OCI-LY7 (cell line): ENCODE measurements around the gene GRIN2C. TPM values are rescaled to one million over a fixed set of nuclear protein-coding genes. Genes with fewer than 3 reads are reported as not detected.

Source experiments
- BruUV-seq: library from RNA; stranded (reverse); fragments of 400-500 nt; replicated peaks from 2 replicates; lab custom pipeline; 2021; lab: Mats Ljungman, UMichigan
- CTCF ChIA-PET: fragments of 300-600 bp; sonication (Branson Sonifier 250); formaldehyde crosslinking; loops from one replicate; lab custom pipeline; 2022; ENCODE audit warnings: antibody characterized with exemption; ENCODE audit not compliant: unreplicated experiment; lab: Charles Lee
- POLR2A ChIA-PET: fragments of 300-600 bp; sonication (Branson Sonifier 250); formaldehyde crosslinking; loops from one replicate; lab custom pipeline; 2022; ENCODE audit warnings: antibody characterized with exemption; lab: Charles Lee
- DNase-seq: peaks from one replicate; pipeline ENCODE4 v3.0.0-alpha.2; 2015; ENCODE audit warnings: low spot score
- H2AFZ ChIP-seq: fragments of 200-600 bp; sonication (generic), shearing (Covaris generic); 2 replicates; pipeline ENCODE4 v1.6.1; 2014; ENCODE audit warnings: mild to moderate bottlenecking, antibody characterized with exemption, low read length, moderate library complexity
- H3K27ac ChIP-seq: fragments of 200-600 bp; sonication (generic); 2 replicates; pipeline ENCODE4 v1.5.1; 2014; ENCODE audit warnings: mixed run types, low read depth, mild to moderate bottlenecking, moderate library complexity, low read length, inconsistent platforms; ENCODE audit not compliant: poor library complexity, severe bottlenecking
- H3K36me3 ChIP-seq: fragments of 200-600 bp; sonication (generic); 2 replicates; pipeline ENCODE4 v1.6.1; 2014; ENCODE audit warnings: mild to moderate bottlenecking, antibody characterized with exemption, low read length, moderate library complexity, mixed read lengths; ENCODE audit not compliant: insufficient read depth
- H3K4me1 ChIP-seq: fragments of 200-600 bp; sonication (generic); 2 replicates; pipeline ENCODE4 v1.5.1; 2014; ENCODE audit warnings: mild to moderate bottlenecking, low read length; ENCODE audit not compliant: insufficient read depth, poor library complexity, severe bottlenecking
- H3K4me2 ChIP-seq: fragments of 200-600 bp; sonication (generic); 2 replicates; pipeline ENCODE4 v1.6.1; 2014; ENCODE audit warnings: mild to moderate bottlenecking, low read length
- H3K4me3 ChIP-seq: fragments of 200-600 bp; sonication (generic); 2 replicates; pipeline ENCODE4 v1.5.1; 2014; ENCODE audit warnings: mild to moderate bottlenecking, low read depth, low read length; ENCODE audit not compliant: poor library complexity, severe bottlenecking
- H3K79me2 ChIP-seq: fragments of 200-600 bp; sonication (generic); 2 replicates; pipeline ENCODE4 v1.6.1; 2016; ENCODE audit warnings: low read depth, mild to moderate bottlenecking, low read length, moderate library complexity, mixed read lengths; ENCODE audit not compliant: insufficient read depth
- H3K9me2 ChIP-seq: fragments of 200-600 bp; sonication (generic); 2 replicates; pipeline ENCODE4 v1.6.1; 2016; ENCODE audit warnings: mild to moderate bottlenecking, low read length, mixed read lengths; ENCODE audit not compliant: insufficient read depth
- H3K9me3 ChIP-seq: fragments of 200-600 bp; sonication (generic); 2 replicates; pipeline ENCODE4 v1.6.1; 2014; ENCODE audit warnings: mild to moderate bottlenecking, mixed run types, low read length, mixed read lengths
- H4K20me1 ChIP-seq: fragments of 200-600 bp; sonication (generic); 2 replicates; pipeline ENCODE4 v1.6.1; 2014; ENCODE audit warnings: mild to moderate bottlenecking, antibody characterized with exemption, low read length, moderate library complexity, mixed read lengths; ENCODE audit not compliant: insufficient read depth
- CTCF ChIP-seq: fragments of 200-600 bp; sonication (generic); conservative IDR thresholded peaks from 2 replicates; pipeline ENCODE4 v1.5.1; 2014; ENCODE audit warnings: mild to moderate bottlenecking, antibody characterized with exemption, low read length, moderate library complexity, mixed read lengths
- EZH2phosphoT487 ChIP-seq: fragments of 200-600 bp; sonication (generic); IDR thresholded peaks from 2 replicates; pipeline ENCODE4 v1.6.1; 2018; ENCODE audit warnings: low read depth, borderline replicate concordance, mild to moderate bottlenecking, mixed run types, antibody characterized with exemption, low read length, moderate library complexity, mixed read lengths
- intact Hi-C: fragments of 100-400 bp; cut with micrococcal nuclease; formaldehyde crosslinking; loops from one replicate; pipeline ENCODE4 v1.10.0; 2022; ENCODE audit not compliant: unreplicated experiment
- total RNA-seq, 2 experiments: library from RNA; depleted of rRNA in 1 of 2; stranded (reverse); fragments of >200 nt in 1 of 2; shearing (Covaris generic) in 1 of 2; gene quantifications; 2 replicates each; pipeline ENCODE4 v1.2.3, GENCODE V29; 2014 to 2022

The GRIN2C gene
- total RNA-seq, 2 experiments from 2014 or later: 0.22 to 0.61 TPM

GRCh38 chr17:74875977-74876593 is 16.4 kb upstream of the GRIN2C start:
- peaks cover 23% of the 10 kb centered on the region for H3K4me1 ChIP-seq
- no peak for DNase-seq
- no TSS peak for BruUV-seq
- H3K4me3 ChIP-seq: no peak overlapping the region
- H2AFZ ChIP-seq: no peak overlapping the region
- H3K27ac ChIP-seq: no peak overlapping the region
- TF ChIP-seq CTCF: no peak
- TF ChIP-seq EZH2phosphoT487: no peak
- H3K36me3 ChIP-seq: no peaks in the 10 kb centered on the region
- H3K9me2 ChIP-seq: no peaks in the 10 kb centered on the region
- H3K9me3 ChIP-seq: no peaks in the 10 kb centered on the region
- CTCF ChIA-PET: no interaction called here
- POLR2A ChIA-PET: no interaction called here
- no peaks in the 10 kb centered on the region for H4K20me1 ChIP-seq
- H3K79me2 ChIP-seq: no peaks in the 10 kb centered on the region
- intact Hi-C loops: no loop called here
- no peak overlapping the region for H3K4me2 ChIP-seq

- no peak for DNase-seq
- no peaks in the 10 kb centered on the region for H4K20me1 ChIP-seq
- intact Hi-C loops: no loop called here
- ChIA-PET CTCF (interaction anchor here (0.6 kb wide), 1 partner anchor 86 kb away, joined by 4 read pairs; no protein-coding TSS in a partner anchor), POLR2A (interaction anchor here (0.9 to 1.2 kb wide), 4 partner anchors 13 to 185 kb away, joined by 3 to 6 read pairs (median 3); no protein-coding TSS in a partner anchor)
- peaks cover 24% of the 10 kb centered on the region for H3K4me1 ChIP-seq
- H2AFZ ChIP-seq: no peak overlapping the region
- H3K79me2 ChIP-seq: no peaks in the 10 kb centered on the region
- H3K27ac ChIP-seq: no peak overlapping the region
- H3K4me3 ChIP-seq: no peak overlapping the region
- H3K4me2 ChIP-seq: no peak overlapping the region
- TF ChIP-seq CTCF: no peak
- no peak for TF ChIP-seq EZH2phosphoT487
- H3K9me3 ChIP-seq: no peaks in the 10 kb centered on the region
- H3K36me3 ChIP-seq: no peaks in the 10 kb centered on the region
- no peaks in the 10 kb centered on the region for H3K9me2 ChIP-seq
- no TSS peak for BruUV-seq
Measured at GRCh38 chr17:74875155-74875976, 15.7 kb upstream of the GRIN2C start.
